SU-DHL-6 (cell line): ENCODE measurements around the gene LYSMD2.

ENCODE experiments used
- EZH2phosphoT487 ChIP-seq: fragments of 200-600 bp; sonication (generic), shearing (Covaris generic); conservative IDR thresholded peaks from 2 replicates; pipeline ENCODE4 v1.6.1; 2018; ENCODE audit warnings: mild to moderate bottlenecking, antibody characterized with exemption, low read length, moderate library complexity, mixed read lengths
- TF ChIP-seq, protein P1 (sequence below): fragments of 200-600 bp; sonication (generic); IDR thresholded peaks from one replicate; pipeline ENCODE4 v1.5.1; 2017; ENCODE audit warnings: antibody characterized with exemption, mild to moderate bottlenecking, low read length, moderate library complexity; ENCODE audit not compliant: insufficient read depth, poor library complexity, severe bottlenecking

DNA sequence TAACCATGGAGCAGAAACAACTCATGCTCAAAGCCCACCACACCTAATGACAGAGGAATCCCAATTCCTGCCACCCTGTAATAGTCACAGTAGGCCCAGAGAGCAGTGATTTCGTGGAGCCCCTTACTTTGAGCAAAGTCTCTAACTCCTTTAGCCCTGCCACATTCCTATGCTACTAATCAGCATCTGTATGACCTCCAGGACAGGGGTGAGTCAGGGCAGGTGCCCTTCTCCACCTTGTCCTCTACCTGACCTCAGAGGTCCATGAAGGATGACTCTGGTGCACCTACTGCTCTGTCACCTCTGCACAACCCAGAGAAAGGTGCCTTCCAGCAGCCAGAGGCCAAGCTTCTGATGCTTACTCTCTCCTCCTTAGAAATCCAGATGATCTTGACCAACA is 62.2 kb downstream of the LYSMD2 start:
- TF ChIP-seq, protein P1, sequence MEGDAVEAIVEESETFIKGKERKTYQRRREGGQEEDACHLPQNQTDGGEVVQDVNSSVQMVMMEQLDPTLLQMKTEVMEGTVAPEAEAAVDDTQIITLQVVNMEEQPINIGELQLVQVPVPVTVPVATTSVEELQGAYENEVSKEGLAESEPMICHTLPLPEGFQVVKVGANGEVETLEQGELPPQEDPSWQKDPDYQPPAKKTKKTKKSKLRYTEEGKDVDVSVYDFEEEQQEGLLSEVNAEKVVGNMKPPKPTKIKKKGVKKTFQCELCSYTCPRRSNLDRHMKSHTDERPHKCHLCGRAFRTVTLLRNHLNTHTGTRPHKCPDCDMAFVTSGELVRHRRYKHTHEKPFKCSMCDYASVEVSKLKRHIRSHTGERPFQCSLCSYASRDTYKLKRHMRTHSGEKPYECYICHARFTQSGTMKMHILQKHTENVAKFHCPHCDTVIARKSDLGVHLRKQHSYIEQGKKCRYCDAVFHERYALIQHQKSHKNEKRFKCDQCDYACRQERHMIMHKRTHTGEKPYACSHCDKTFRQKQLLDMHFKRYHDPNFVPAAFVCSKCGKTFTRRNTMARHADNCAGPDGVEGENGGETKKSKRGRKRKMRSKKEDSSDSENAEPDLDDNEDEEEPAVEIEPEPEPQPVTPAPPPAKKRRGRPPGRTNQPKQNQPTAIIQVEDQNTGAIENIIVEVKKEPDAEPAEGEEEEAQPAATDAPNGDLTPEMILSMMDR: no peak
- TF ChIP-seq EZH2phosphoT487: no peak
